ENCODE data around the gene NR3C2. TPM values are rescaled to one million over a fixed set of nuclear protein-coding genes. Genes with fewer than 3 reads are reported as not detected.
A peak's percentile ranks its signal among the peaks of the same experiment; 100 is the strongest.

NR3C2 gene
- total RNA-seq, 1 donor from 2014 or later, result 2.7 TPM

DNA sequence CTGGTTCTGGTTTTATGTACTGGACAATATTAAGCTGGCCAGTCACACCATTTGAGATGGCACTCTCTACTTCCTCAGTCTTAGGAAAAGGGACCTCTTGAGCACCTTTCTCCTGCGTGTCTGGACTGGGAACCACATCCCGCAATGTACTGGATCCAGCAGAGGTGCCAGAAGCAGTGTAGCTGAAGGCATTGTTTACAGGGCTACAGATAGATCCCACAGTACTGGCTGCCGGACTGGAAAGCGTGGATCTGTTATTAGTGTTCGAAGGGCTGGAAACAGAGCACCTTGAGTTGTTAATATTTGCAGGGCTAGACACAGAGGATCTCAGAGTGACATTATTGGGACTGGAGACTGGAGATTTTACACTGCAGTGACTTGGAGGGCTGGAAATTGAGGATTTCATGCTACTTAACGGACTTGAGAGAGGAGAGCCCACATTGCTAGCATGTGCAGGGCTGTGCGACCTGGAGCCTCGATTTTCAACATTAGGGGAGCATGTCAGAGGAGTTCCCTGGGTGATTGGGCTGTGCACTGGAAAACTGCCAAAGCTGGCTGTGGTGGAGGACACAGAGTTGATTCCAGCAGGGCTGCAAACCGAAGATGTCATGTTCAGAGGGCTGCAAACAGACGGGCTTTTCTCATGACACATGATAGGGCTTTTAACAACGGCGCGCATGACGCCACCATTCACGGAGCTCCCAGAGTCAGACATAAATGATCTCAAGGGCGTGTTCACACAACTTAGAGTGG, 6.4 kb downstream of the NR3C2 start:
- no peak overlapping the region for H3K27ac Mint-ChIP-seq
- no peaks in the 10 kb centered on the region for H3K9me3 Mint-ChIP-seq (ENCODE audit: low read depth)
- H3K4me1 Mint-ChIP-seq (ENCODE audit: low read depth), result peaks cover 17% of the 10 kb centered on the region
- peaks cover 15% of the 10 kb centered on the region for H3K27me3 Mint-ChIP-seq
- no peak for TF ChIP-seq CTCF (IDR thresholded peaks at IDR 0.05; ENCODE audit: unreplicated experiment)
- H3K4me3 Mint-ChIP-seq (ENCODE audit: low read depth), result no peak overlapping the region
- no peak for DNase-seq (ENCODE audit: low spot score, unreplicated experiment)
- no peaks in the 10 kb centered on the region for H3K36me3 Mint-ChIP-seq (ENCODE audit: insufficient read depth)

- H3K27ac Mint-ChIP-seq, result no peak overlapping the region
- H3K36me3 Mint-ChIP-seq (ENCODE audit: insufficient read depth), result no peaks in the 10 kb centered on the region
- peaks cover 8% of the 10 kb centered on the region for H3K4me1 Mint-ChIP-seq (ENCODE audit: low read depth)
- H3K9me3 Mint-ChIP-seq (ENCODE audit: low read depth), result no peaks in the 10 kb centered on the region
- no peak overlapping the region for H3K4me3 Mint-ChIP-seq (ENCODE audit: low read depth)
- no peak for TF ChIP-seq CTCF (IDR thresholded peaks at IDR 0.05; ENCODE audit: unreplicated experiment)
- peaks cover 2% of the 10 kb centered on the region for H3K27me3 Mint-ChIP-seq
- no peak for DNase-seq (ENCODE audit: low spot score, unreplicated experiment)
These were observed 8.0 kb downstream of the NR3C2 start for GRCh38 chr4:148434075-148434773.

- peaks cover 4% of the 10 kb centered on the region for H3K27me3 Mint-ChIP-seq
- H3K27ac Mint-ChIP-seq, result peak overlapping the region; percentile 71
- H3K36me3 Mint-ChIP-seq (ENCODE audit: insufficient read depth), result no peaks in the 10 kb centered on the region
- peaks cover 8% of the 10 kb centered on the region for H3K4me1 Mint-ChIP-seq (ENCODE audit: low read depth)
- H3K4me3 Mint-ChIP-seq (ENCODE audit: low read depth), result no peak overlapping the region
- TF ChIP-seq CTCF (IDR thresholded peaks at IDR 0.05; ENCODE audit: unreplicated experiment), result no peak
- no peak for DNase-seq (ENCODE audit: low spot score, unreplicated experiment)
- no peaks in the 10 kb centered on the region for H3K9me3 Mint-ChIP-seq (ENCODE audit: low read depth)
These were observed 10.8 kb downstream of the NR3C2 start for GRCh38 chr4:148431401-148431800.

GRCh38 chr4:148430854-148431253, 11.4 kb downstream of the NR3C2 start:
- no peaks in the 10 kb centered on the region for H3K9me3 Mint-ChIP-seq (ENCODE audit: low read depth)
- H3K27me3 Mint-ChIP-seq, result peaks cover 4% of the 10 kb centered on the region
- peak overlapping the region; percentile 71 for H3K27ac Mint-ChIP-seq
- H3K4me3 Mint-ChIP-seq (ENCODE audit: low read depth), result no peak overlapping the region
- DNase-seq (ENCODE audit: low spot score, unreplicated experiment), result no peak
- H3K4me1 Mint-ChIP-seq (ENCODE audit: low read depth), result peaks cover 11% of the 10 kb centered on the region
- no peak for TF ChIP-seq CTCF (IDR thresholded peaks at IDR 0.05; ENCODE audit: unreplicated experiment)
- H3K36me3 Mint-ChIP-seq (ENCODE audit: insufficient read depth), result no peaks in the 10 kb centered on the region

- H3K4me3 Mint-ChIP-seq (ENCODE audit: low read depth), result no peak overlapping the region
- peaks cover 4% of the 10 kb centered on the region for H3K27me3 Mint-ChIP-seq
- H3K9me3 Mint-ChIP-seq (ENCODE audit: low read depth), result no peaks in the 10 kb centered on the region
- no peak for DNase-seq (ENCODE audit: low spot score, unreplicated experiment)
- no peak for TF ChIP-seq CTCF (IDR thresholded peaks at IDR 0.05; ENCODE audit: unreplicated experiment)
- H3K4me1 Mint-ChIP-seq (ENCODE audit: low read depth), result peaks cover 12% of the 10 kb centered on the region
- no peaks in the 10 kb centered on the region for H3K36me3 Mint-ChIP-seq (ENCODE audit: insufficient read depth)
- H3K27ac Mint-ChIP-seq, result no peak overlapping the region
These were observed 13.0 kb downstream of the NR3C2 start for GRCh38 chr4:148429206-148429605.
